ENCODE measurements around the gene ACVR1B. TPM values are rescaled to one million over a fixed set of nuclear protein-coding genes. Genes with fewer than 3 reads are reported as not detected.

The ACVR1B gene
- total and polyA plus RNA-seq, 2 experiments from 2014 or later, result 2.4 to 7.5 TPM

DNA sequence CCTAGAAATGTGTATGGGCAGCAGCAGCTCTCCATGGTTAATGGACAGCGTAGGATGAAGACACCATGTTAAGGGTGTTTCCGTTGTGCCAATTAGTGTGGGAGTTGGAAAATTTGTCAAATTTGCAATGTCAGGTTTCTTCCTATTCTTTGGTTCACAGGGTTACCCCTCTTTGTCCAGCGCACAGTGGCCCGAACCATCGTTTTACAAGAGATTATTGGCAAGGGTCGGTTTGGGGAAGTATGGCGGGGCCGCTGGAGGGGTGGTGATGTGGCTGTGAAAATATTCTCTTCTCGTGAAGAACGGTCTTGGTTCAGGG is 29.3 kb downstream of the ACVR1B start:
- no peaks in the 10 kb centered on the region for H3K27me3 ChIP-seq (ENCODE audit: insufficient read depth)
- no peaks in the 10 kb centered on the region for H3K79me2 ChIP-seq (replicated peaks; ENCODE audit: insufficient read depth)
- ATAC-seq (no peak), DNase-seq (ENCODE audit: low spot score) (no peak)
- H4K20me1 ChIP-seq (replicated peaks; ENCODE audit: insufficient read depth), result no peaks in the 10 kb centered on the region; the same call in 1 of the 2 replicates
- no peaks in the 10 kb centered on the region for H3K4me1 Mint-ChIP-seq
- H3K4me3 Mint-ChIP-seq, result no peak overlapping the region
- H3K36me3 Mint-ChIP-seq (ENCODE audit: low read depth), result peaks cover 41% of the 10 kb centered on the region
- no peaks in the 10 kb centered on the region for H3K9me3 Mint-ChIP-seq
- H3K4me1 ChIP-seq (ENCODE audit: insufficient read depth), result no peaks in the 10 kb centered on the region
- no peak overlapping the region for H3K27ac ChIP-seq (ENCODE audit: low read depth)
- no peak overlapping the region for H2AFZ ChIP-seq
- peaks cover 3% of the 10 kb centered on the region for H3K27me3 Mint-ChIP-seq (ENCODE audit: insufficient read depth, low read depth, poor library complexity)
- H3K4me2 ChIP-seq, result no peak overlapping the region
- H3K4me3 ChIP-seq, result no peak overlapping the region
- H3F3A ChIP-seq (replicated peaks; ENCODE audit: low read depth), result no peaks in the 10 kb centered on the region
- H3K27ac Mint-ChIP-seq, result 0 out of 2 replicates have a peak overlapping the region, but pooled peaks have one; percentile 29
- H3K36me3 ChIP-seq (ENCODE audit: insufficient read depth), result no peaks in the 10 kb centered on the region
- TF ChIP-seq, protein P1, sequence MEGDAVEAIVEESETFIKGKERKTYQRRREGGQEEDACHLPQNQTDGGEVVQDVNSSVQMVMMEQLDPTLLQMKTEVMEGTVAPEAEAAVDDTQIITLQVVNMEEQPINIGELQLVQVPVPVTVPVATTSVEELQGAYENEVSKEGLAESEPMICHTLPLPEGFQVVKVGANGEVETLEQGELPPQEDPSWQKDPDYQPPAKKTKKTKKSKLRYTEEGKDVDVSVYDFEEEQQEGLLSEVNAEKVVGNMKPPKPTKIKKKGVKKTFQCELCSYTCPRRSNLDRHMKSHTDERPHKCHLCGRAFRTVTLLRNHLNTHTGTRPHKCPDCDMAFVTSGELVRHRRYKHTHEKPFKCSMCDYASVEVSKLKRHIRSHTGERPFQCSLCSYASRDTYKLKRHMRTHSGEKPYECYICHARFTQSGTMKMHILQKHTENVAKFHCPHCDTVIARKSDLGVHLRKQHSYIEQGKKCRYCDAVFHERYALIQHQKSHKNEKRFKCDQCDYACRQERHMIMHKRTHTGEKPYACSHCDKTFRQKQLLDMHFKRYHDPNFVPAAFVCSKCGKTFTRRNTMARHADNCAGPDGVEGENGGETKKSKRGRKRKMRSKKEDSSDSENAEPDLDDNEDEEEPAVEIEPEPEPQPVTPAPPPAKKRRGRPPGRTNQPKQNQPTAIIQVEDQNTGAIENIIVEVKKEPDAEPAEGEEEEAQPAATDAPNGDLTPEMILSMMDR (conservative IDR thresholded peaks at IDR 0.05; ENCODE audit: low read depth in 2 of 2), result no peak
- TF ChIP-seq ZNF114 (CRISPR knock-in tag; IDR thresholded peaks at IDR 0.05) (no peak), EZH2 (IDR thresholded peaks at IDR 0.05; ENCODE audit: low read depth, unreplicated experiment) (no peak), CREB1 (CRISPR knock-in tag; IDR thresholded peaks at IDR 0.05; ENCODE audit: low read depth) (no peak), NANOG (IDR thresholded peaks at IDR 0.05; ENCODE audit: borderline replicate concordance) (no peak), STAT1 (IDR thresholded peaks at IDR 0.05; ENCODE audit: unreplicated experiment) (no peak), JUNB (IDR thresholded peaks at IDR 0.05; ENCODE audit: unreplicated experiment) (no peak)
- TF ChIP-seq, protein P2, sequence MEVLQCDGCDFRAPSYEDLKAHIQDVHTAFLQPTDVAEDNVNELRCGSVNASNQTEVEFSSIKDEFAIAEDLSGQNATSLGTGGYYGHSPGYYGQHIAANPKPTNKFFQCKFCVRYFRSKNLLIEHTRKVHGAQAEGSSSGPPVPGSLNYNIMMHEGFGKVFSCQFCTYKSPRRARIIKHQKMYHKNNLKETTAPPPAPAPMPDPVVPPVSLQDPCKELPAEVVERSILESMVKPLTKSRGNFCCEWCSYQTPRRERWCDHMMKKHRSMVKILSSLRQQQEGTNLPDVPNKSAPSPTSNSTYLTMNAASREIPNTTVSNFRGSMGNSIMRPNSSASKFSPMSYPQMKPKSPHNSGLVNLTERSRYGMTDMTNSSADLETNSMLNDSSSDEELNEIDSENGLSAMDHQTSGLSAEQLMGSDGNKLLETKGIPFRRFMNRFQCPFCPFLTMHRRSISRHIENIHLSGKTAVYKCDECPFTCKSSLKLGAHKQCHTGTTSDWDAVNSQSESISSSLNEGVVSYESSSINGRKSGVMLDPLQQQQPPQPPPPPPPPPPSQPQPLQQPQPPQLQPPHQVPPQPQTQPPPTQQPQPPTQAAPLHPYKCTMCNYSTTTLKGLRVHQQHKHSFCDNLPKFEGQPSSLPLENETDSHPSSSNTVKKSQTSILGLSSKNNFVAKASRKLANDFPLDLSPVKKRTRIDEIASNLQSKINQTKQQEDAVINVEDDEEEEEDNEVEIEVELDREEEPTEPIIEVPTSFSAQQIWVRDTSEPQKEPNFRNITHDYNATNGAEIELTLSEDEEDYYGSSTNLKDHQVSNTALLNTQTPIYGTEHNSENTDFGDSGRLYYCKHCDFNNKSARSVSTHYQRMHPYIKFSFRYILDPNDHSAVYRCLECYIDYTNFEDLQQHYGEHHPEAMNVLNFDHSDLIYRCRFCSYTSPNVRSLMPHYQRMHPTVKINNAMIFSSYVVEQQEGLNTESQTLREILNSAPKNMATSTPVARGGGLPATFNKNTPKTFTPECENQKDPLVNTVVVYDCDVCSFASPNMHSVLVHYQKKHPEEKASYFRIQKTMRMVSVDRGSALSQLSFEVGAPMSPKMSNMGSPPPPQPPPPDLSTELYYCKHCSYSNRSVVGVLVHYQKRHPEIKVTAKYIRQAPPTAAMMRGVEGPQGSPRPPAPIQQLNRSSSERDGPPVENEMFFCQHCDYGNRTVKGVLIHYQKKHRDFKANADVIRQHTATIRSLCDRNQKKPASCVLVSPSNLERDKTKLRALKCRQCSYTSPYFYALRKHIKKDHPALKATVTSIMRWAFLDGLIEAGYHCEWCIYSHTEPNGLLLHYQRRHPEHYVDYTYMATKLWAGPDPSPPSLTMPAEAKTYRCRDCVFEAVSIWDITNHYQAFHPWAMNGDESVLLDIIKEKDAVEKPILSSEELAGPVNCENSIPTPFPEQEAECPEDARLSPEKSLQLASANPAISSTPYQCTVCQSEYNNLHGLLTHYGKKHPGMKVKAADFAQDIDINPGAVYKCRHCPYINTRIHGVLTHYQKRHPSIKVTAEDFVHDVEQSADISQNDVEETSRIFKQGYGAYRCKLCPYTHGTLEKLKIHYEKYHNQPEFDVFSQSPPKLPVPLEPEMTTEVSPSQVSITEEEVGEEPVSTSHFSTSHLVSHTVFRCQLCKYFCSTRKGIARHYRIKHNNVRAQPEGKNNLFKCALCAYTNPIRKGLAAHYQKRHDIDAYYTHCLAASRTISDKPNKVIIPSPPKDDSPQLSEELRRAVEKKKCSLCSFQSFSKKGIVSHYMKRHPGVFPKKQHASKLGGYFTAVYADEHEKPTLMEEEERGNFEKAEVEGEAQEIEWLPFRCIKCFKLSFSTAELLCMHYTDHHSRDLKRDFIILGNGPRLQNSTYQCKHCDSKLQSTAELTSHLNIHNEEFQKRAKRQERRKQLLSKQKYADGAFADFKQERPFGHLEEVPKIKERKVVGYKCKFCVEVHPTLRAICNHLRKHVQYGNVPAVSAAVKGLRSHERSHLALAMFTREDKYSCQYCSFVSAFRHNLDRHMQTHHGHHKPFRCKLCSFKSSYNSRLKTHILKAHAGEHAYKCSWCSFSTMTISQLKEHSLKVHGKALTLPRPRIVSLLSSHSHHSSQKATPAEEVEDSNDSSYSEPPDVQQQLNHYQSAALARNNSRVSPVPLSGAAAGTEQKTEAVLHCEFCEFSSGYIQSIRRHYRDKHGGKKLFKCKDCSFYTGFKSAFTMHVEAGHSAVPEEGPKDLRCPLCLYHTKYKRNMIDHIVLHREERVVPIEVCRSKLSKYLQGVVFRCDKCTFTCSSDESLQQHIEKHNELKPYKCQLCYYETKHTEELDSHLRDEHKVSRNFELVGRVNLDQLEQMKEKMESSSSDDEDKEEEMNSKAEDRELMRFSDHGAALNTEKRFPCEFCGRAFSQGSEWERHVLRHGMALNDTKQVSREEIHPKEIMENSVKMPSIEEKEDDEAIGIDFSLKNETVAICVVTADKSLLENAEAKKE (CRISPR knock-in tag; IDR thresholded peaks at IDR 0.05), result no peak
- TF ChIP-seq, protein P3, sequence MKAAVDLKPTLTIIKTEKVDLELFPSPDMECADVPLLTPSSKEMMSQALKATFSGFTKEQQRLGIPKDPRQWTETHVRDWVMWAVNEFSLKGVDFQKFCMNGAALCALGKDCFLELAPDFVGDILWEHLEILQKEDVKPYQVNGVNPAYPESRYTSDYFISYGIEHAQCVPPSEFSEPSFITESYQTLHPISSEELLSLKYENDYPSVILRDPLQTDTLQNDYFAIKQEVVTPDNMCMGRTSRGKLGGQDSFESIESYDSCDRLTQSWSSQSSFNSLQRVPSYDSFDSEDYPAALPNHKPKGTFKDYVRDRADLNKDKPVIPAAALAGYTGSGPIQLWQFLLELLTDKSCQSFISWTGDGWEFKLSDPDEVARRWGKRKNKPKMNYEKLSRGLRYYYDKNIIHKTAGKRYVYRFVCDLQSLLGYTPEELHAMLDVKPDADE (IDR thresholded peaks at IDR 0.05), result no peak
- TF ChIP-seq, protein P4, sequence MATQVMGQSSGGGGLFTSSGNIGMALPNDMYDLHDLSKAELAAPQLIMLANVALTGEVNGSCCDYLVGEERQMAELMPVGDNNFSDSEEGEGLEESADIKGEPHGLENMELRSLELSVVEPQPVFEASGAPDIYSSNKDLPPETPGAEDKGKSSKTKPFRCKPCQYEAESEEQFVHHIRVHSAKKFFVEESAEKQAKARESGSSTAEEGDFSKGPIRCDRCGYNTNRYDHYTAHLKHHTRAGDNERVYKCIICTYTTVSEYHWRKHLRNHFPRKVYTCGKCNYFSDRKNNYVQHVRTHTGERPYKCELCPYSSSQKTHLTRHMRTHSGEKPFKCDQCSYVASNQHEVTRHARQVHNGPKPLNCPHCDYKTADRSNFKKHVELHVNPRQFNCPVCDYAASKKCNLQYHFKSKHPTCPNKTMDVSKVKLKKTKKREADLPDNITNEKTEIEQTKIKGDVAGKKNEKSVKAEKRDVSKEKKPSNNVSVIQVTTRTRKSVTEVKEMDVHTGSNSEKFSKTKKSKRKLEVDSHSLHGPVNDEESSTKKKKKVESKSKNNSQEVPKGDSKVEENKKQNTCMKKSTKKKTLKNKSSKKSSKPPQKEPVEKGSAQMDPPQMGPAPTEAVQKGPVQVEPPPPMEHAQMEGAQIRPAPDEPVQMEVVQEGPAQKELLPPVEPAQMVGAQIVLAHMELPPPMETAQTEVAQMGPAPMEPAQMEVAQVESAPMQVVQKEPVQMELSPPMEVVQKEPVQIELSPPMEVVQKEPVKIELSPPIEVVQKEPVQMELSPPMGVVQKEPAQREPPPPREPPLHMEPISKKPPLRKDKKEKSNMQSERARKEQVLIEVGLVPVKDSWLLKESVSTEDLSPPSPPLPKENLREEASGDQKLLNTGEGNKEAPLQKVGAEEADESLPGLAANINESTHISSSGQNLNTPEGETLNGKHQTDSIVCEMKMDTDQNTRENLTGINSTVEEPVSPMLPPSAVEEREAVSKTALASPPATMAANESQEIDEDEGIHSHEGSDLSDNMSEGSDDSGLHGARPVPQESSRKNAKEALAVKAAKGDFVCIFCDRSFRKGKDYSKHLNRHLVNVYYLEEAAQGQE (IDR thresholded peaks at IDR 0.05; ENCODE audit: unreplicated experiment), result no peak
- no peaks in the 10 kb centered on the region for H3K9me2 ChIP-seq (ENCODE audit: insufficient read depth)

Data from GM23338 (cell line).